Sigmoid colon (tissue), 4 donors: ENCODE measurements around the gene ANO2.

Source experiments
- CTCF ChIP-seq, 4 experiments: fragments of 450-650 bp in 3 of 4; fragments of 200-600 bp in 1 of 4; IDR thresholded peaks; one replicate each; pipeline ENCODE4 v1.5.1; 2016 to 2019; ENCODE audit warnings: antibody characterized with exemption in 4 of 4, mild to moderate bottlenecking in 3 of 4, moderate library complexity in 2 of 4
- EP300 ChIP-seq, 4 donors: sonication (generic); formaldehyde crosslinking; IDR thresholded peaks; one replicate each; pipeline ENCODE4 v1.6.1; 2017; ENCODE audit warnings: antibody characterized with exemption in 4 of 4
- POLR2A ChIP-seq, 2 donors: fragments of 450-650 bp; IDR thresholded peaks; one replicate each; pipeline ENCODE4 v1.6.1; 2016; ENCODE audit warnings: antibody characterized with exemption in 2 of 2, mild to moderate bottlenecking in 2 of 2, moderate library complexity in 2 of 2

- TF ChIP-seq CTCF (IDR thresholded peaks at IDR 0.05), result no peak
- TF ChIP-seq POLR2A (IDR thresholded peaks at IDR 0.05), result no peak
- no peak for TF ChIP-seq EP300 (IDR thresholded peaks at IDR 0.05)
Observed at GRCh38 chr12:5787828-5788227, 157.2 kb downstream of the ANO2 start.
